HepG2 (cell line): ENCODE measurements around the gene LUC7L. TPM values are rescaled to one million over a fixed set of nuclear protein-coding genes. Genes with fewer than 3 reads are reported as not detected.
"Not testable (repeated sequence)": the region's sequence is repeated elsewhere in the genome, so short reads cannot be mapped to it uniquely, and the experiment has no call there.

Experiments
- ATAC-seq: fragments of 200-7000 bp; cut with Tn5 transposase; 3 replicates; pipeline ENCODE4 v1.9.1; 2020; ENCODE audit warnings: mild to moderate bottlenecking, moderate library complexity
- BruUV-seq: library from RNA; stranded (reverse); fragments of 400-500 nt; replicated peaks from 2 replicates; lab custom pipeline; 2021; lab: Mats Ljungman, UMichigan
- CTCF ChIA-PET: fragments of 300-600 bp; formaldehyde crosslinking; extraction: SDS; loops from one replicate; lab custom pipeline; 2021; ENCODE audit warnings: low total read pairs, inconsistent platforms, low intra/inter-chr PET ratio; lab: Yijun Ruan, JAX
- POLR2A ChIA-PET: fragments of 350-600 bp; sonication (Branson Sonifier 250); formaldehyde crosslinking; loops from one replicate; lab custom pipeline; 2020; ENCODE audit warnings: antibody characterized with exemption, inconsistent platforms; lab: Yijun Ruan, JAX
- DNase-seq: peaks from one replicate; pipeline ENCODE4 v3.0.0-alpha.2; 2015; ENCODE audit warnings: low spot score
- FAIRE-seq: peaks from 3 replicates; lab custom pipeline; 2011; peaks lifted over from hg19 to GRCh38; lab: Jason Lieb, UNC
- H2AFZ ChIP-seq: one replicate; pipeline ENCODE4 v1.6.1; 2011; ENCODE audit warnings: low read length, inconsistent platforms
- H3K27ac ChIP-seq: fragments of 300-600 bp; 3 replicates; pipeline ENCODE4 v1.8.0; 2011; ENCODE audit warnings: mixed run types, mild to moderate bottlenecking, mixed read lengths, low read length, inconsistent platforms; ENCODE audit not compliant: insufficient read depth; ENCODE audit errors: extremely low read length
- H3K27me3 ChIP-seq, 2 experiments: fragments of 200-600 bp in 1 of 2; 2 replicates in 1 of 2; 3 replicates in 1 of 2; pipeline versions ENCODE4 v1.6.0 to v1.8.0; 2011; ENCODE audit warnings: low read length in 2 of 2, mild to moderate bottlenecking in 2 of 2, moderate library complexity in 2 of 2, inconsistent platforms in 1 of 2; ENCODE audit not compliant: insufficient read depth in 2 of 2, control insufficient read depth in 1 of 2
- H3K36me3 ChIP-seq, 2 experiments: fragments of 200-600 bp in 1 of 2; replicated peaks in 1 of 2; 2 replicates in 1 of 2; 3 replicates in 1 of 2; pipeline versions ENCODE4 v1.5.1 to v1.8.0; 2011; ENCODE audit warnings: low read length in 2 of 2, inconsistent platforms in 1 of 2; ENCODE audit not compliant: insufficient read depth in 2 of 2, control insufficient read depth in 1 of 2
- H3K4me1 ChIP-seq: 2 replicates; pipeline ENCODE4 v1.5.1; 2012; ENCODE audit warnings: low read length, inconsistent platforms; ENCODE audit not compliant: insufficient read depth
- H3K4me2 ChIP-seq: 2 replicates; pipeline ENCODE4 v1.6.0; 2011; ENCODE audit warnings: low read depth, low read length, inconsistent platforms
- H3K4me3 ChIP-seq, 3 experiments: fragments of 200-600 bp in 1 of 3; sonication (generic), shearing (Covaris generic) in 1 of 3; replicated peaks in 1 of 3; 2 replicates each; pipeline ENCODE4 v1.5.1; 2011 to 2016; ENCODE audit warnings: low read length in 3 of 3, inconsistent platforms in 2 of 3, low read depth in 2 of 3, mild to moderate bottlenecking in 2 of 3, control low read depth in 1 of 3, mixed read lengths in 1 of 3; ENCODE audit not compliant: insufficient read depth in 1 of 3
- H3K79me2 ChIP-seq: one replicate; pipeline ENCODE4 v1.6.1; 2011; ENCODE audit warnings: low read length, inconsistent platforms; ENCODE audit not compliant: insufficient read depth
- H3K9ac ChIP-seq: 2 replicates; pipeline ENCODE4 v1.6.0; 2011; ENCODE audit warnings: mild to moderate bottlenecking, low read depth, low read length, inconsistent platforms; ENCODE audit not compliant: insufficient read depth
- H3K9me3 ChIP-seq: 2 replicates; pipeline ENCODE4 v1.5.1; 2012; ENCODE audit warnings: mild to moderate bottlenecking, low read length
- H4K20me1 ChIP-seq: 2 replicates; pipeline ENCODE4 v1.6.0; 2011; ENCODE audit warnings: inconsistent platforms, mild to moderate bottlenecking, low read length, moderate library complexity; ENCODE audit not compliant: insufficient read depth
- WGBS: methylation state at CpG from one replicate; pipeline ENCODE4 v1.1.6; 2017; ENCODE audit warnings: low lambda C conversion rate; 5-methylcytosine and 5-hydroxymethylcytosine counted together
- in situ Hi-C: cut with HindIII; loops from 2 replicates; pipeline ENCODE4 v1.10.0; 2017; ENCODE audit warnings: low pct_unique_long_range_greater_than_20kb; ENCODE audit not compliant: extremely low pct_ligation_motif_present
- intact Hi-C: fragments of 100-400 bp; cut with micrococcal nuclease; formaldehyde crosslinking; loops from one replicate; pipeline ENCODE4 v1.10.0; 2022; ENCODE audit not compliant: unreplicated experiment
- polyA plus RNA-seq, 8 experiments: library from polyadenylated mRNA; depleted of rRNA in 3 of 8; stranded (reverse) in 7 of 8; unstranded in 1 of 8; fragments of >200 nt; fragmentation: Illumina TruSeq in 4 of 8; extraction: Trizol in 4 of 8; gene quantifications; 2 replicates each; pipeline versions ENCODE4 v1.2.1 to v1.2.3, GENCODE V29; 2011 to 2016; ENCODE audit warnings: low read depth in 4 of 8, missing spikeins in 1 of 8, mixed read lengths in 1 of 8; ENCODE audit not compliant: insufficient read depth in 1 of 8
- total RNA-seq, 5 experiments: library from RNA; depleted of rRNA; stranded (reverse); fragments of >200 nt; fragmentation: Illumina TruSeq; extraction: Trizol; gene quantifications; 2 replicates each; pipeline ENCODE4 v1.2.3, GENCODE V29; 2016; ENCODE audit warnings: low read depth in 1 of 5

Gene LUC7L
- total and polyA plus RNA-seq, 2 of the 13 experiments (the other 11 are each of a cell fraction or from before 2014, with no cell fraction given) = 48.7 to 56.9 TPM

DNA sequence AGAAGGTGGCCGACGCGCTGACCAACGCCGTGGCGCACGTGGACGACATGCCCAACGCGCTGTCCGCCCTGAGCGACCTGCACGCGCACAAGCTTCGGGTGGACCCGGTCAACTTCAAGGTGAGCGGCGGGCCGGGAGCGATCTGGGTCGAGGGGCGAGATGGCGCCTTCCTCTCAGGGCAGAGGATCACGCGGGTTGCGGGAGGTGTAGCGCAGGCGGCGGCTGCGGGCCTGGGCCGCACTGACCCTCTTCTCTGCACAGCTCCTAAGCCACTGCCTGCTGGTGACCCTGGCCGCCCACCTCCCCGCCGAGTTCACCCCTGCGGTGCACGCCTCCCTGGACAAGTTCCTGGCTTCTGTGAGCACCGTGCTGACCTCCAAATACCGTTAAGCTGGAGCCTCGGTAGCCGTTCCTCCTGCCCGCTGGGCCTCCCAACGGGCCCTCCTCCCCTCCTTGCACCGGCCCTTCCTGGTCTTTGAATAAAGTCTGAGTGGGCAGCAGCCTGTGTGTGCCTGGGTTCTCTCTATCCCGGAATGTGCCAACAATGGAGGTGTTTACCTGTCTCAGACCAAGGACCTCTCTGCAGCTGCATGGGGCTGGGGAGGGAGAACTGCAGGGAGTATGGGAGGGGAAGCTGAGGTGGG is 55.9 kb downstream of the LUC7L start:
- 0% methylated on average over 1 of the region's 44 CpGs for WGBS
- BruUV-seq, H3K4me3 ChIP-seq, CTCF ChIA-PET, POLR2A ChIA-PET, FAIRE-seq, intact Hi-C loops, H3K79me2 ChIP-seq, DNase-seq, H4K20me1 ChIP-seq, in situ Hi-C loops, H2AFZ ChIP-seq, H3K4me2 ChIP-seq, H3K27ac ChIP-seq, H3K36me3 ChIP-seq, ATAC-seq, H3K9me3 ChIP-seq, H3K4me1 ChIP-seq, H3K9ac ChIP-seq: not testable (repeated sequence)
- peaks cover 2 to 28% of the 10 kb centered on the region in 2 experiments; a peak in 4 of 5 replicates for H3K27me3 ChIP-seq

DNA sequence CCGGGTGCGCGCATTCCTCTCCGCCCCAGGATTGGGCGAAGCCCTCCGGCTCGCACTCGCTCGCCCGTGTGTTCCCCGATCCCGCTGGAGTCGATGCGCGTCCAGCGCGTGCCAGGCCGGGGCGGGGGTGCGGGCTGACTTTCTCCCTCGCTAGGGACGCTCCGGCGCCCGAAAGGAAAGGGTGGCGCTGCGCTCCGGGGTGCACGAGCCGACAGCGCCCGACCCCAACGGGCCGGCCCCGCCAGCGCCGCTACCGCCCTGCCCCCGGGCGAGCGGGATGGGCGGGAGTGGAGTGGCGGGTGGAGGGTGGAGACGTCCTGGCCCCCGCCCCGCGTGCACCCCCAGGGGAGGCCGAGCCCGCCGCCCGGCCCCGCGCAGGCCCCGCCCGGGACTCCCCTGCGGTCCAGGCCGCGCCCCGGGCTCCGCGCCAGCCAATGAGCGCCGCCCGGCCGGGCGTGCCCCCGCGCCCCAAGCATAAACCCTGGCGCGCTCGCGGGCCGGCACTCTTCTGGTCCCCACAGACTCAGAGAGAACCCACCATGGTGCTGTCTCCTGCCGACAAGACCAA is 56.8 kb downstream of the LUC7L start, which contains the start of gene HBA2:
Gene HBA2 (plus strand): TSS at position 503 of the 568 bp plus-strand sequence. CDS start 37 bp downstream, at position 540.
- DNase-seq, H3K4me2 ChIP-seq, BruUV-seq, H3K36me3 ChIP-seq, H4K20me1 ChIP-seq, intact Hi-C loops, H3K9ac ChIP-seq, CTCF ChIA-PET, POLR2A ChIA-PET, H2AFZ ChIP-seq, H3K4me3 ChIP-seq, H3K27ac ChIP-seq, H3K9me3 ChIP-seq, H3K79me2 ChIP-seq, H3K4me1 ChIP-seq, ATAC-seq, in situ Hi-C loops, FAIRE-seq: not testable (repeated sequence)
- H3K27me3 ChIP-seq = peaks cover 7 to 28% of the 10 kb centered on the region in 2 experiments
- no CpG with 5 or more reads among the region's 74 CpGs for WGBS
